Mononuclear cell (primary cell): Measurements from ENCODE around the gene PNP. TPM values are rescaled to one million over a fixed set of nuclear protein-coding genes. Genes with fewer than 3 reads are reported as not detected.
A peak's percentile ranks its signal among the peaks of the same experiment; 100 is the strongest.
"Not testable (repeated sequence)": the region's sequence is repeated elsewhere in the genome, so short reads cannot be mapped to it uniquely, and the experiment has no call there.

Source experiments
- H3K27me3 ChIP-seq: 2 replicates; pipeline ENCODE4 v1.6.0; 2011; ENCODE audit warnings: low read length, control low read depth; ENCODE audit not compliant: insufficient read depth
- H3K4me1 ChIP-seq: 2 replicates; pipeline ENCODE4 v1.5.1; 2011; ENCODE audit warnings: mild to moderate bottlenecking, low read length, control low read depth; ENCODE audit not compliant: insufficient read depth
- H3K4me3 ChIP-seq: 2 replicates; pipeline ENCODE4 v1.5.1; 2011; ENCODE audit warnings: mild to moderate bottlenecking, low read length, moderate library complexity
- H3K9me3 ChIP-seq: 2 replicates; pipeline ENCODE4 v1.5.1; 2011; ENCODE audit warnings: low read depth, mild to moderate bottlenecking, control low read depth, low read length
- total RNA-seq: library from RNA; depleted of rRNA; stranded (reverse); fragments of >200 nt; gene quantifications from one replicate; pipeline ENCODE4 v1.2.3, GENCODE V29; 2012

The PNP gene
- total RNA-seq, 1 donor, result 144 TPM

DNA sequence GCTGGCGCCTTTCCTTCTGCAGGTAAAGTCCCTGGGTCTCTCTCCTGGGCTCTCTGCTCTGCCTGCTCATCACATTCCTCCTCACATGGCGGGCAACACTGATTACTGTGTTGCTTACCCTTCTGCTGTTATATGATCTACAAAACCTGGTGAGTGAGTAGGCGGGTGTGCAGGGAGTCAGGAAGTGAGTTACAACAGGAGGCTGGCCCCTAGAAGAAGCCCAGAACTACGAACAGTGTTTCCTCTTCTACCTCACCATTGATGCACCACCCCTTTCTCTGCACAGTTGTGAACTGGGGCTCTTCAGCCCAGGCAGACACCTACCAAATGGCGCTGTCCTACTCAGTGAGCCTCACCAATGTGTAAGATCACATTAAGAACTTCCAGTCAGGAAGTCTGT, 28.3 kb upstream of the PNP start:
- Histone ChIP-seq H3K9me3 (no peaks in the 10 kb centered on the region), H3K4me3 (no peak overlapping the region), H3K4me1 (peaks cover 51% of the 10 kb centered on the region), H3K27me3 (no peaks in the 10 kb centered on the region)

DNA sequence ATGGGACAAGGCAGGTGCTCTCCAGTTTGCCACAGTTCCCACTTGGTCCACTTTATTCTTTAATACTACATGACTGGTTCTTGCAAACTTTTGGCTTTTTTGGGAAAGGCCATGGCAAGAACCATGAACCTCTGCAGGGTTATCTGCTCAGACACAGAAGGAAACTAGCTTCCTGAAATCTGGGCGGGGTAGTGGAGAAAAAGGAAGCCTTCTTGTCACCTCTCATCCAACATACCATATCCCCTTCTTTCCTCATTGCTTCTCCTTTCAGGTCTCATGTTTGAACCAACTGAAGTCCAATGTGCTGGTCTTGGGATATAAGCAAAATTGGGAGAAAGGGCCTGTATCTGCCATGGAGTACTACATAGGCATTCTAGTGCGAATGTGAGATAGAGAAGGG, 27.7 kb upstream of the PNP start:
- Histone ChIP-seq H3K27me3 (no peaks in the 10 kb centered on the region), H3K4me1 (peaks cover 51% of the 10 kb centered on the region), H3K4me3 (no peak overlapping the region), H3K9me3 (no peaks in the 10 kb centered on the region)

DNA sequence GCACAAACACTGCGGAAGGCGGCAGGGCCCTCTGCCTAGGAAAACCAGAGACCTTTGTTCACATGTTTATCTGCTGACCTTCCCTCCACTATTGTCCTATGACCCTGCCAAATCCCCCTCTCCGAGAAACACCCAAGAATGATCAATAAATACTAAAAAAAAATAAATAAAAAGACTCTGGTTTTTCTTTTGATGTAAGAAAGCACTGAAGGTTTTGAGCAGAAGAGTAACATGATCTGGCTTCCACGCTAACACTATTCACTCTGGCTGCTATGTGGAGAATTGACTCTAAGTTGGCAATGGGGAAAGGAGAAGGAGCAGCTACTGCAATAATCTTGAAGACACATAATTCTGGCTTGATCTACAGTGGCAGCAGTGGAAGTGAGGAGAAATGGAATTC, 25.6 kb upstream of the PNP start:
- not testable (repeated sequence) for H3K4me3 ChIP-seq, H3K9me3 ChIP-seq, H3K27me3 ChIP-seq
- peaks cover 34% of the 10 kb centered on the region for H3K4me1 ChIP-seq

DNA sequence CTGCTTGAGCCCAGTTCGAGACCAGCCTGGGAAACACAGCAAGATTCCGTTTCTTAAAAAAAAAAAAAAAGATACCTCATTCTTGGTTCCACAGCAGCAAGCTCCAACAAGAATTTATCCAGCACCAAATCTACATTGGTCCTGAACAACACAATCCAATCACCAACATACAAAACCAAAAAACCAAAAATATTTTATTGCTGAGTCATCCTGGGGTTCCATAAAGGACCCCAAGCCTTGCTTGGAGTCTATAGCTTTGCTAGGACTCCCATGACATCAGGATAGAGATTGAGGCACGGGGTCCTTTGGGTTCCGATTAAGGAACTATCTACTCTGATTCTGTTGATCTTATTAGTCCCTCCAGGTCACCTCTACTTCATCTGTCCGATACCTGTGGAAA, 22.3 kb upstream of the PNP start:
- no peak overlapping the region for H3K4me3 ChIP-seq
- peaks cover 12% of the 10 kb centered on the region for H3K4me1 ChIP-seq
- H3K27me3 ChIP-seq, result no peaks in the 10 kb centered on the region
- no peaks in the 10 kb centered on the region for H3K9me3 ChIP-seq

DNA sequence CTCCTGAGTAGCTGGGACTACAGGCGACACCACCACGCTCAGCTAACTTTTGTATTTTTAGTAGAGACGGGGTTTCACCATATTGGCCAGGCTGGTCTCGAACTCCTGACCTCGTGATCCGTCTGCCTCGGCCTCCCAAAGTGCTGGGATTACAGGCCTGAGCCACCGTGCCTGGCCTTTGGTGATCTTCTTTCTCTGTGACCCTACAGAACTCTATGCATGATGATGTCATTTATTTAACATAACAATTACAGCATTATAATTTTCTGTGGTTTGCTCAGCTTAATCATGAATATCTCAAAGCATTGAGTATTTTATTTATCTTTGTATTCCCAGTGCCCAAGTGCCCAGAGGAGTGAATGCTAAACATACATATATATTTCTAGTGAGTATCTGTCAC, 16.4 kb upstream of the PNP start:
- not testable (repeated sequence) for H3K4me3 ChIP-seq, H3K27me3 ChIP-seq, H3K9me3 ChIP-seq
- H3K4me1 ChIP-seq, result peaks cover 39% of the 10 kb centered on the region

DNA sequence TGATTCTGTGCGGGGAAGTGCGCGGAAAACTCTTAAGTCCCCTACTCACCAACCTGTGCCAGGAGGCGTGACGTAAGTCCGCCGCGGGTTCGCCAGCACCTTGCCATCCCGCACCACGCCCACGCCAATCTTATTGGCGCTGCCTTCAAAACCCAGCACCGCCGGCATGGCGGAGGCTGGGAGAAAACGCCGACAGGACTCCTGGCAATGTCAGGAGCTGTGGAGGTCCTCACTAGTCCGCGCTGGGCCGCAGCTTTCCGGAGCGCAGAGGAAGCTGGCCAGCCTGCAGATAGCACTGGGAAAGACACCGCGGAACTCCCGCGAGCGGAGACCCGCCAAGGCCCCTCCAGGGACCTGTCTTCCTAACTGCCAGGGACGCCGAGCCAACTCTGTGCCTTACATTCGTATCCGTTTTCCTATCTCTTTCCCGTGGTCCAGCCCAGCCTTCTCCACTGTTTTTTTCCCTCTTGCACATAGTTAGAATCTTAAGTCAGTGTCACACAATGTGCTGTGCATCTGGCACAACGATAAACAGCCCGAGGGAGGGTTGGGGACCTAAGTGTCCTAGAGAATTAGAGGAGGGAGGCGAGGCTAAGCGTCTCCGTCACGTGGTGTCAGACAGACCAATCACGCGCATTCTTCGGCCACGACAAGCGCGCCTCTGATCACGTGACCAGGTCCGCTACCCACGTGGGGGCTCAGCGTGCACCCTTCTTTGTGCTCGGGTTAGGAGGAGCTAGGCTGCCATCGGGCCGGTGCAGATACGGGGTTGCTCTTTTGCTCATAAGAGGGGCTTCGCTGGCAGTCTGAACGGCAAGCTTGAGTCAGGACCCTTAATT, 14.5 kb upstream of the PNP start, which contains the start of the genes APEX1 and OSGEP:
TSS of gene APEX1 (plus strand) at position 711 of the 839 bp plus-strand sequence. CDS start 420 bp downstream, outside the sequence.
TSS of gene OSGEP (minus strand) at position 297 of the 839 bp plus-strand sequence. CDS start at position 168, 129 bp downstream.
- Histone ChIP-seq H3K4me3 (peak within 1 kb of the TSS; percentile 79), H3K27me3 (no peaks in the 10 kb centered on the region), H3K9me3 (no peaks in the 10 kb centered on the region), H3K4me1 (peaks cover 58% of the 10 kb centered on the region)

DNA sequence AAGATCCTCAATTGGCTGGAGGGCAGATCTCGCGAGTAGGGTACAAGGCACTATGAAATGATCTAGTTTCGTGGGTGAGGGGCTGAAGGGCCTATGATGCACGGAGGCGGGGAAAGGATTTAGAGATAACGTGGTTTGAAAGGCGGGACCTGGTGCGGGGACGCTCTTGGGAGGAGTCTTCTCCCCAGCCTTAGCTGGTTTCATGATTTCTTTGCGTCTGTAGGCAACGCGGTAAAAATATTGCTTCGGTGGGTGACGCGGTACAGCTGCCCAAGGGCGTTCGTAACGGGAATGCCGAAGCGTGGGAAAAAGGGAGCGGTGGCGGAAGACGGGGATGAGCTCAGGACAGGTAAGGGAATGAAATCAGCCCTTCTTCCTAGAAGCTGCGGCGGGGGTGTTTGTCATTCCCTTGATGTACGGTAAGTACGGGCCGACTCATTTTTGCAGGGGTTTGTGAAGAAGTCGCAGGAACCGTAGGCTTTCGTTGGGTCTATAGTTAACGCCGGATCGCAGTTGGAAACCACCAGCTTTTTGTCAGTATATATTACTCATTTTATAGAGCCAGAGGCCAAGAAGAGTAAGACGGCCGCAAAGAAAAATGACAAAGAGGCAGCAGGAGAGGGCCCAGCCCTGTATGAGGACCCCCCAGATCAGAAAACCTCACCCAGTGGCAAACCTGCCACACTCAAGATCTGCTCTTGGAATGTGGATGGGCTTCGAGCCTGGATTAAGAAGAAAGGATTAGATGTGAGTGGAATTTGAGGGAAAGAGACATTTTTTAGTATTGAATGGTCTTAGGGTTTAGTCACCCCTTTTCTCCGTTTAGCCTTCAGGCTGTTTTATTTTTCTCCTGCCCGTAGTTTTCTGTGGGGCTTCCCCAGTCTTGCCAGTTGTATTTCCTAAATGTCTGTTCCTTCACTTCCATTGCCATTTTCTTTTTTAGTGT, 13.6 kb upstream of the PNP start:
- no peaks in the 10 kb centered on the region for H3K9me3 ChIP-seq
- peaks cover 67% of the 10 kb centered on the region for H3K4me1 ChIP-seq
- H3K27me3 ChIP-seq, result no peaks in the 10 kb centered on the region
- H3K4me3 ChIP-seq, result peak overlapping the region; percentile 79

DNA sequence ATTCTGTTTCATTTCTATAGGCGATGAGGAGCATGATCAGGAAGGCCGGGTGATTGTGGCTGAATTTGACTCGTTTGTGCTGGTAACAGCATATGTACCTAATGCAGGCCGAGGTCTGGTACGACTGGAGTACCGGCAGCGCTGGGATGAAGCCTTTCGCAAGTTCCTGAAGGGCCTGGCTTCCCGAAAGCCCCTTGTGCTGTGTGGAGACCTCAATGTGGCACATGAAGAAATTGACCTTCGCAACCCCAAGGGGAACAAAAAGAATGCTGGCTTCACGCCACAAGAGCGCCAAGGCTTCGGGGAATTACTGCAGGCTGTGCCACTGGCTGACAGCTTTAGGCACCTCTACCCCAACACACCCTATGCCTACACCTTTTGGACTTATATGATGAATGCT, 12.2 kb upstream of the PNP start:
- H3K4me3 ChIP-seq, result no peak overlapping the region
- no peaks in the 10 kb centered on the region for H3K9me3 ChIP-seq
- no peaks in the 10 kb centered on the region for H3K27me3 ChIP-seq
- peaks cover 71% of the 10 kb centered on the region for H3K4me1 ChIP-seq

DNA sequence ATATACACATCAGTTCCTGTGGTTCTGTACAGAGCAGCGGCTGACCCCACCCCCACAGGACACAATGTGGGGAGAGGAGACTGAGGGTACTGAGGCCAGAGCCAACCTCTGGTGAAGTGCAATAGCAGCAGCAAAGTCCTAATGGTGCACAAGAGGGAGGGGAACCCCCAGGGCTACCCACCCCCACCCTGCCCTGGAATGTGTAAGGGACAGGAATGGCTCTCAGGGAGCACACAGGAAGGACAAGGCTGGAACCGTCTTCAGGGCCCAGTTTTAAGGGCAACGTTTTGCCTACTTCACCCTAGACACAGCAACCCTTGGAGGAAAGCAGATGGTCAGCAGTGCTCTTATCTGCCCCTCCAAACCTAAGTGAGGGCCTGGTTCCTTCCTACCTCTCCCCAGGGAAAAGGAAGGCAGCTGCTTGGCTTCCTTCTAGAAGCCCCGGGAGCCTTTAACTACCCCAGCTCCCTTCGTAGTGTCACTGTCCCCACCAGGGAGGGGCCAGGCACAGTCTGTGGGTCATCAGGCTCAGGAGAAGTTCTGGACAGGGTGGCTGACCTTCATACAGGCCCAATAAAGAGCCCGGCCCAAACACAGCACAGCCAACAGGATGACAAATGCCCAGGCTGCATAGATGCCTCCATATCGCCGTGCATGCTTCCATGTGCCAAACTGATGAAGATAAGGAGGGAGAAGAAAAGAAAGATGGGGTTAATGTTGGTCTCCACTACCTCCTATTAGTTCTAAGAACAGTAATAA, 11.0 kb upstream of the PNP start:
- H3K9me3 ChIP-seq, result no peaks in the 10 kb centered on the region
- peaks cover 72% of the 10 kb centered on the region for H3K4me1 ChIP-seq
- H3K4me3 ChIP-seq, result no peak overlapping the region
- H3K27me3 ChIP-seq, result no peaks in the 10 kb centered on the region

DNA sequence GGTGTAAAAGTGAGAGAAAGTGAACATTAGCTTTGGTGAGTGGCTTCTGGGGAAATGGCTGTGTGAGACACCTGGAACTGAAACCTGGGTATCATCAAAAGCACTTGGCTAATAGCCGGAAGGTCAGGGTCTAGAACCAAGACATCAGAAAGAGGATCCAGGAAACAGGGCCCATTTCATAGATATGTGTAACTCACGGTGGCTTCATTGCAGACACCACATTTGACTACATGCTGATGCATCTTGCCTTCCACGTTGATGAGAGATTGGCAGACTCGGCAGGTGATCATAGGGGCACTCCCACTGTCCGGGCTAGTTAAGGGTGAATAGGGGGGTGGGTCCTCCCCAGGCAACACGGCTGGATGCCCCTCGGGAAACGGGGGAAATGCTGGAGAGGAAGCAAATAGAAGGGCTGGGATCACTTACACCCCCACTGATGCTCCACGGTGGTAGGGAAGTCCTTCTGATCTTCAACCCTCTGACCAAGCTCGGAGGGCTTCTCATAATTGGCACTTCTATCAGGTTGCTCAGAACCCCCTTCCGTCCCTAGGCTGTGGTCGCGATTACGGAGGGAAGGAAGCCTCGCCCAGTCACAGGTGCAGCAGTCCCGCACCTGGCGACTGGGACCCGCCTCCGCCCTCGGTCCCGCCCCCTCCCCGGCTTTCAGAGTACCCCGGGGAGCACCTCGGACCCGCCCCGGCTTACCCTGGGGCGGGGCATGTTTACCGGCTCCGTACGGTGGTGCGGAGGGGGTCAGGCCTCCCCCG, 8.6 kb upstream of the PNP start:
- H3K9me3 ChIP-seq, result no peaks in the 10 kb centered on the region
- no peaks in the 10 kb centered on the region for H3K27me3 ChIP-seq
- peaks cover 60% of the 10 kb centered on the region for H3K4me1 ChIP-seq
- H3K4me3 ChIP-seq, result peak overlapping the region; percentile 68

DNA sequence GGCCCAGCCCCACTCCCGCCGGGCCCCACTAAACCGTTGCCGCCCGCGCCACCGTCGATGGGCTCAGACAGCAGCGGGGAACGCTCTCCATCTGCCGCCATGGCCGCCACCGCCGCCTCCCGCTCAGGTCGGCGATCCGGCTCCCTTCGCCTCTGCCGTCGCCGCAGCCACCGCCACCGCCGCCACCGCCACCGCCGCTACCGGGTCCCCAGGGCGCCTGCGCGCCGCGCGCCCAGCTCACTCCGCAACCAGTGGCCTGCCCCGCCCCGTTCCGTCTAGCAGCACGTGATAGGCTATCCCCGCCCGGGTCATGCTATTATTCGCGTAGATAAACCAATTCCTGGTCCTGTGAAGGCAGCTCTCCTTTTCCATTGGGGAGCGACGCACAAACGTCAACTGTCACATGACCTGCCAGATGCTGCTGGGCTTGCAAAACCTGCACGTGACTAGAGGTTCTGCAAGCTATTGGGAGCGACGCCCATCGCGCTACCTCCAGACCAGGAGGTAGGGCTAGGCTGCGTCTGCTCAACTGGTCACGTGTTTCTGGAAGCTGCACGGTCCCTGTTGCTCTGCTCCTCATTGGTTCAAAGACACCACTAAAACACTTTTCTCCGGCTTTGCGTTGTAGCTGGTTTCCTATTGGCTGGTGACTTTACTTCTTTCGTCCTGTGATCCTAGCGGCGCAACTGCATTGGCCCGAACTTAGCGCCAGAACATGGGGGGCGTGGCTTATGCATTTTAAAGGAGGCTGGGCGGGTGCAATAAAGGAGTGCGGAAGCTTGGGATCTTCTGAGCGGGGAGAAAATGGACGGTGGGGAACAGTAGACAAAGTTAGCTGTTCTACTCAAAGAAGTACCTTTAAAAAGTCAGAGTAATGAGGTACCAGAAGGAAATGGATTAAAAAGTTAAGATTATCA, 7.7 kb upstream of the PNP start, which contains the start of gene PIP4P1:
TSS of gene PIP4P1 (minus strand) at position 210 of the 917 bp plus-strand sequence. CDS start at position 101, 109 bp downstream.
- no peaks in the 10 kb centered on the region for H3K9me3 ChIP-seq
- H3K27me3 ChIP-seq, result no peaks in the 10 kb centered on the region
- H3K4me3 ChIP-seq, result peak within 1 kb of the TSS; percentile 68
- H3K4me1 ChIP-seq, result peaks cover 52% of the 10 kb centered on the region

DNA sequence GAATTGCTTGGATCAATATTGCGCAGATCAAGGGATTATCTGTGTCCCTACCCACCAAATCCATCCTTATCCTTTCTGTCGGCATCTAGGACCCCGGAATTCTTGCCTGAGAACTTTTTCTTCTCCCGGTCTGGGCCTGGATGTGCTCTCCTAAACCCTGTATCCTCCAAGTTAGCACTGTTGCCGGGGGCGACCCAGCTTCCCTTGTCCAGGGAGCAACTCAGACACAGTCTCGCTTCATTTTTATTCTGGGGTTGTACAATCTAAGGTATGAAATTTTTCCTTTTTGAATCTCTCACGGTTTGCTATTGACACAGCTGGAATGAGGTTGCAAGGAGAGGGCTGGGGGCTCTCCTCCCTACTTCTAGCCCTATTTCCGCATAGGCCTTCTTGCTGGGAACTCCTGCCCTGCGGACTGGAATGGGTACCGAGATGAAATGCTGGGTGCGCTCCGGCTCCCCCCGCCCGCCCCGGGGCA, 403 bp upstream of the PNP start:
- Histone ChIP-seq H3K27me3 (no peaks in the 10 kb centered on the region), H3K9me3 (no peaks in the 10 kb centered on the region), H3K4me3 (peak overlapping the region; percentile 60), H3K4me1 (peaks cover 35% of the 10 kb centered on the region)
